Activated CD8-positive, alpha-beta memory T cell treated with anti-CD3 and anti-CD28 coated beads, Interleukin-2, amount 50 U/mL, for 24 hours (primary cell): ENCODE results near the gene QRICH2.
"Not testable (repeated sequence)": the region's sequence is repeated elsewhere in the genome, so short reads cannot be mapped to it uniquely, and the experiment has no call there.

Source experiments
- DNase-seq: peaks from one replicate; pipeline ENCODE4 v3.0.0-alpha.2; 2020; ENCODE audit errors: extremely low read depth

The QRICH2 gene

DNA sequence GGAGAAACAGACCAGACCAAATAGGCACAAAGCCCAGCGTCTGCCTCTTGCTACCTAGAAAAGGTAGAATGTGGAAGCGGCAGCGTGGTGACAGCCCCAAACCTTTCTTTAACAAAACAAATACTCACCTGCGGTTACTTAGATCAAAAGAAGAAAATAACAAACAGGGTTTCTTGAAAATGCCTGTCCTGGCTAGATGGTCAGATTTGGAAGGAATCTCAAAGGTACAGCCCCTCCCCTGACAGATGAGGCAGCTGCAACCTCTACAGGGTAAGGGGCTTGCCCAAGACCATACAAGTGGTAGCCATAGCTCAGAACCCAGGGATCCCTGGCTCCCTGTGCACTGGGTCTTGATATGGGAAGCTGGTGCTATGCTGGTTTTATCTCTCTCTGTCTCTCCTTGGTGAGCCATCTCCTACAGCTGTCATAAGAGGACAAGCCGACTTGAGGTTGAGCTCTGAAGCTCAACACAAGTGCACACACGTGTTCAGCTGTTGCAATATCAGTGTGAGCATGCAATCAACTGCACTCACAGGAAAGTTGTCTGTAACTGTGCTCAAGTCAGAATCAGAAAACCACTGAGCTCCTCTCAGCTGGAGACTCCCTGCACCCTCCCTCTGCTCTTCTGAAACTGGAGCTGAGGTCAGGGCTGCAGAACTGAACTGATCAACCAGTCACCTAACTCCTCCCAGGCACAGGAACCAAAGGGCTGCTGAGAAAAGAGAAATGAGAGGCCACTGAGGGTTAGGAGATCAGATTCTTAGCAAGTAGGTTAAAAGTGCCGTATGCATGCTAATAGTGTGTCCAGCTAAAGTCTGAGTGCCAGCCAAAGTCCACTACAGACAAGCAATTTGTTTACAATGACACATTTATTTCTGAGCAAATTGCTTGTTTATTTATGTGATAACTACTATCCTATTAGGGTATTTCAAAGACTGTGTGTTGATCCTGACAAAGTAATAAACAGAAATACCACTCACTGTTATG lies 61.7 kb downstream of the QRICH2 start:
- DNase-seq, result no peak

DNA sequence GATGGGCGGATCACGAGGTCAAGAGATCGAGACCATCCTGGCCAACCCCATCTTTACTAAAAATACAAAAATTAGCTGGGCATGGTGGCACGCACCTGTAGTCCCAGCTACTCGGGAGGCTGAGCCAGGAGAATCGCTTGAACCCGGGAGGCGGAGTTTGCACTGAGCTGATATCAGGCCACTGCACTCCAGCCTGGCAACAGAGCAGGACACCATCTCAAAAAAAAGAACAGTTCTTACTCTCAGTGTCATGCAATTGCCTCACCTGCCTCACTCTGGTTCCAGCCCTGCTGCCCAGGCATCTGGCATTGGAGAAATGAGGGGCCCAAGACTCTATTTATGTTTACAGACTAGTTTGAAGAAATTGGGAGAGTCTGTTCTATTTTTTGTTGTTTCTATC lies 63.4 kb downstream of the QRICH2 start:
- not testable (repeated sequence) for DNase-seq

DNA sequence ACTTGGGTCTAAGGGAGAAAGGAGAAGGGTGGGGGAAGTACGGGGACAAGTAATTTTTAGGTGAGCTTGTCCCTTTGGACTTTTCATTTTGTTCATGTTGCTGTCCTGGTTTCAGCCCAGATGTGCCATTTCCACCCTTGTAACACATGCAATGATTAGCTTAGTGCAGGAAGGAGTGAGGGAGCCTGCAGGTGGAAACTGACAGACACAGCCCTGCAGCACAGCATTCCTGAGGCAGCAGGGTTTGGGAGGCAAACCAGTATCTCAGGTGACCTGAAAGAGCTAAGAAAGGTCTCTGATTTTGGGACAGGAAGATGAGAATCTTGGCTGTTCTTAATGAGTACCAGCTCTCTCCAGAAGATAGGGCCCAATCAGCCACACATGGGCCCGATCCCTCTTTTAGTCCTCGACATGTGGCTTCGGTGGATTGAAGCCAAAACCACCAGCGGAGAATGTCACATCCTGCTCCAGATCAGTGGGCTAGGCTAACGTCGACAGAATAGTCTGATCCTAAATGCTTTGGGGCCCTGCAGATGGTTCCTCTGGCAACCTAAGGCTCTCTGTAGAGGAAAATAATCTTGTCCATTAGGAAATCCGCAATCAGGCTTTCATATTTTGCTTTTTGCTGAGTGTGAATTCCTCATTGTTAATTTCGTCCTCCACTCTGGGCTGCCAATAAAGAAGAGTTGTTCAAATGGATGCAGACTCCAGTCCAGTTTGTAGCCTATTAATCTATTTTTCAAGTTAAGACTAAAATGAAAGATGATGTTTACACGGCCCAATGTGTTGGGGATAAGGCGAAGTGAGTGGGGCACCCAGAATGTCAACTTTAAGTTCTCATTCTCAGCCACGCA lies 64.0 kb downstream of the QRICH2 start:
- DNase-seq, result no peak

DNA sequence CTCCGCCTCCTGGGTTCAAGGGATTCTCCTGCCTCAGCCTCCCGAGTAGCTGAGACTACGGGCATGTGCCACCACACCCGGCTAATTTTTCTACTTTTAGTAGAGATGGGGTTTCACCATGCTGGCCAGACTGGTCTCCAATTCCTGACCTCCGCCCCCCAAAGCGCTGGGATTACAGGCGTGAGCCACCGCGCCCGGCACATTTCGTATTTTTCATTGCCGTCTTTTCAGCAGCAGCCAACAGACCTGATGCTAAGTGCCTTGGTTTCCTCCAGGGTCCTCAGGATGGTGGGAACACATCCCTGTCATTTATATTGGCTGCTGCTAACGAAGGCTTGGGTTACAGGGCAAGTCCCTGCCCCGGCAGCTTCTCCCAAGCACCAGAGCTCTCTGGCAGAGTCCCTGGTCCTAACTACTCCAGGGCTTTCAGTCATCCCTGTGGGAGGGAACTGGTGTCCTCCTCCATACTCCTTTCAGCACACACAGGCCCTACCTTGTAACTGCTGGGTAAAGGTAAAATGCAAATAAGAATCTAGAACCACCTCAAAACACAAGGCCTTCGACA lies 66.3 kb downstream of the QRICH2 start:
- DNase-seq, result no peak

DNA sequence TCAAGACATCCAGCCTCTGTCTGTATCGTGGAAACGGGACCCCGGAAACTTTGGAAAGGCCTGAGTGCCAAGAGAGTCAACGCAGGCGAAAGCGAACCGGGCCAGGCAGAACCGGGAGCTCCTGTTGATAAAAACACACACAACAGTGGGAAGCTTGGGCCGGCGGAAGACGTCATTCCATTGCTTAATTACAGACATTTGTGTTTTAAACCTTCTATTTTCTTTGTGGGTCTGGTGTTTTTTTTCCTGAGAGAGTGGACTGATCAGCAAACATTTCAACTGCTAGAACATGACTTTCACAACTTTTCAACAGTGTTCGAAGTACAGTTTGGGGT lies 66.9 kb downstream of the QRICH2 start:
- no peak for DNase-seq

DNA sequence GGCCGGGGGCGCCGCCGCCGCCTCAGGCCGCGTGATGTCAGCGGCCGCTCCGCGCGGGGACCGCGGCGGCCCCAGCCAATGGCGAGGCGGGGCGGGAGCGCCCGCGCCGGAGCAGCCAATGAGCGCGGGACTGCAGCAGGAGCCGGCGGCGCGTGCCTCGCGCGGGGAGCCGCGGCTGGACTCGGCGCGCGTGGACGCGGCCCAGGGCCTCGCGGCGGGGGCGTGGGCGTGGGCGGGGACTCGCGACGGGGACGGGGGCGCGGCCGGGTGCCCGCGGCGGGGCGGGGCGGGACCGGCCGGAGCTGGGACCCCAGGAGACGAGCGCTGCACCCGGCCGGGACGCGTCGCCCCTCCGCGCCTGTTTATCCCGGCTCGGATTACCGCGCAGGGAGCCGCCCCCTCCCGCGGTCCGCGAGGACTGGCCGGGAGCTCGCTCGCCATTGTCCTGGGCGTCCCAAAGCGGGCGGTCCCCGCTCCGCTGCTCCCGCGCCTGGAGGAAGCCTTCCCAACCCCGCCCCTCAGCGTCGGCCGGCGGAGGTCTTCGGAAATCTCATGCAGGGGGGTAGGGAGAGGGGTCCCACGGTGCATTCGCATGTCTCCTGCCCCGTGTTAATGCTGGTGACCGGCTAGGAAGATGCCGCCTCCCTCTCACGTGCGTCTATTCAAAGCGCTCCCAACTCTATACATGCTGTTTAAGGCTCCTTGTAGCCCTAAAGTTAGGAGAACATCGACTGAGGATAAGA lies 67.4 kb downstream of the QRICH2 start, which contains the start of gene RNF157:
Gene RNF157 (minus strand): TSS at position 33 of the 743 bp plus-strand sequence. CDS start 253 bp downstream, outside the sequence.
- no peak for DNase-seq

DNA sequence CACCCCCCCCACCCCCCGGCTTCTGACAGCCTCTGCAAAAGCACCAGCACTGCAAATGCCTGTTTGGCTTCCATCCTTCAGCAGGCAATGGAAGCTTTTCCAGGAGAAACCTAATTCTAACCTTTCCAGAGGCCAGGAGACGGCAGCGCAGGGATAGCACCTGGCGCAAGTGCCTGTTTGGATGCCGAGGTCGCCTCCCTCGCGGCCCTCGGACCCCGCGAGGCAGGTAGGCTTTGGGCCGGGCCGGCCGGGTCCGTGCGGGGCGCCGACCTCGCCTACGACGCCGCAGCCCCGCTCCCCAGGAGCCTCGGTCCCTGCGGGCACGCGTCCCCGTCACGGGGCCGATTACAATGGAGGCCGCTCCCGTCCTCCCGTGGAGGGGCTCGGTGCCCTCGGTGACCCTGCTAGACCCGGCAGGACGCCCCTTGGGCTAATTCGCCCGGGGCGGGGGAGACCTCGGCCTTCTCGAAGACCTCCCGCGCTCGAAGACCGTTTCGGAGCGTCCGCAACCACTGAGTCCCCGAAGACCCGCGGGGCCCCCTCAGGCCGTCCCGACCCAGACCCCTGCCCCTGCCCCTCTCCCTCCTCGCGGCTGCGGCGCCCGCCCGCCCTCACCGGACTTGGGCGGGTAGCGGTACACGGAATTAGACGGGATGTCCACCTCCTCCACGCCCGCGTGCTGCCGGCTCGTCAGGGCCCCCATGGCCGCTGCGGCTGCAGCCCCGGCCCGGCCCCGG lies 68.4 kb downstream of the QRICH2 start:
- DNase-seq, result no peak

DNA sequence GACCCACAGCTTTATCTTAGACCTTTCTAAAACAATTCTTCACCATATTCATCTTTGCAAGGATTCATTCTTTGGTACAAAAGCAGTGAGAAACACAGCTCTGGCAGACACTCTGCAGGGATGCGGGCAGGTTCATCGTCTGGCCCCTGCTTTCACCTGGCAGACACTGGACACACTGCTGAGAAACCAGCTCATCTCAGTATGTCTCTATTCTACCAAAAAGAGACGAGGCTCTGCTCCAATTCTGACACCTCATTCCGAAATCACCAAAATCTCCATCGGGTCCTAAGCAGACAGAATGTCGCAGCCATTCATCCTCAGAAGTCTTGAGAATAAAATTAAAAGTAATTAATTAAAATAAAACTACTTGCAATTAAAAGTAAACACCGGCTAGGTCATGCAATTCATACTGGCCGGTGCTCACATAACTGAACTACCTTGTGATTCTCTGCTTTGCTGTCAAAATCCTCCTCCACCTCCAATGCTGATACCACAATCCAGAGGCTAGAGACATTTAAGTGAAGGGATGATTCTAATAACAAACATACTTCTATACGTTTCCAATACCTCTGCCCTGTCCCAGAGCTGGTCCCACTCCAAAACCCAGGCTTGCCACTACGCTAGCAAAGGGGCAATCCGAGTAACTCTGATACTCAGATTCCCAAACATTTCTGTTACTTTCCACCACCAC lies 69.1 kb downstream of the QRICH2 start:
- no peak for DNase-seq

DNA sequence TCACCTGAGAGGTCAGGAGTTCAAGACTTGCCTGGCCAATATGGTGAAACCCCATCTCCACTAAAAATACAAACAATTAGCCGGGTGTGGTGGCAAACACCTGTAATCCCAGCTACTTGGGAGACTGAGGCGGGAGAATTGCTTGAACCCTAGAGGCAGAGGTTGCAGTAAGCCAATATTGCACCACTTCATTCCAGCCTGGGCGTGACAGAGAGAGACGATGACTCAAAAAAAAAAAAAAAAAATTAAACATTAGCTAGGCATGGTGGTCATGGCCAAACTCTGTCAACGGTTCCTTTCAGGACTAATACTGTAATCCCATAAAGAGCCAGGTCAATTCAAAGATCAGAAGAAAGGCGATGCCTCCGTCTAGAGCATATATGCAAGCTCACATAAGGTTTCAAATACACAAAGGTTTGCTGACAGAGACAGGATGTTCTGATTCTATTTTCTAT lies 70.2 kb downstream of the QRICH2 start:
- no peak for DNase-seq

DNA sequence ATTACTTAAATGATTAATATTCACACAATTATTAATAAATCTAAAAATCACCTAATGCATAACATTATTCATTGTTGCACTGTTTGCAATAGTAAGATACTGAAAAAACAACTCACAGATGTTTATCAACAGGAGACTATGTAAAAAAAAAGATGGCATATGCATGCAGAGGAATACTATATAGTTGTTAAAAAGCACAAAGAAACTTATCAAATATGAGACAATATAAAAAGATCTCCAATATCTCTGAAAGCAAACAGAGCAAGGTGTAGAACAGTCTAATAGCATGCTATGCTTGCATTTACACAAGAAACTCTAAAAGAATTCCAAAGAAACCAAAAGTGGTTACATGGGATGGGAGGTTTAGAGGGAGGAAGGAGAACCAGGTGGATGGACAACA lies 71.5 kb downstream of the QRICH2 start:
- DNase-seq, result no peak

DNA sequence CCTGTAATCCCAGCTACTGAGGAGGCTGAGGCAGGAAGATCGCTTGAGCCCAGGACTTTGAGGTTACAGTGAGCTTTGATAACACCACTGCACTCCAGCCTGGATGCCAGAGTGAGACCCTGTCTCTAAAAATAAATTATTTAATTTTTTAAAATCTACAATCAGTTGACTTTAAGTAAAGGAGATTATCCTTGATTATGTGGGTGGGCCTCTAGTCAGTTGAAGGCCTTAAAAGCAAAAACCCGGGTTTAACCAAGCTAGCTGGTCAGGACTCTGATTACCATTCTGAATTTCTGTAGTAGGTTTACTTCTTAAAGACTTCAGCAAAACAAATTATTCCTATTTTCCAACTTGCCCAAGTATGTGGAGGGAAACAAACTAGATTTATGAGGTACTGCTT lies 72.2 kb downstream of the QRICH2 start:
- DNase-seq, result no peak

DNA sequence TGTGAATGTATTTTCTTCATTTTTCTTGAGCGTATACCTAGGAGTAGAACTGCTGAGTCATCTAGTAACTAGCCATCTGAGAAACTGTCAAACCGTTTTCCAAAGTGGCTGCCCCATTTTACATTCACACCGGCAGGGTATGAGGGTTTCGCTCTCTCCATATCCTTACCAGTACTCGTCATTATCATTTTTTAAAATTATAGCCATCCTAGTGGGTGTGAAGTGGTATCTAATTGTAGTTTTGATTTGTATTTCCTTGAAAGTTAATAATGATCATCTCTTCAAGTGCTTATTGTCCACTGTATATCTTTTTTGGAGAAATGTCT lies 73.8 kb downstream of the QRICH2 start:
- no peak for DNase-seq

DNA sequence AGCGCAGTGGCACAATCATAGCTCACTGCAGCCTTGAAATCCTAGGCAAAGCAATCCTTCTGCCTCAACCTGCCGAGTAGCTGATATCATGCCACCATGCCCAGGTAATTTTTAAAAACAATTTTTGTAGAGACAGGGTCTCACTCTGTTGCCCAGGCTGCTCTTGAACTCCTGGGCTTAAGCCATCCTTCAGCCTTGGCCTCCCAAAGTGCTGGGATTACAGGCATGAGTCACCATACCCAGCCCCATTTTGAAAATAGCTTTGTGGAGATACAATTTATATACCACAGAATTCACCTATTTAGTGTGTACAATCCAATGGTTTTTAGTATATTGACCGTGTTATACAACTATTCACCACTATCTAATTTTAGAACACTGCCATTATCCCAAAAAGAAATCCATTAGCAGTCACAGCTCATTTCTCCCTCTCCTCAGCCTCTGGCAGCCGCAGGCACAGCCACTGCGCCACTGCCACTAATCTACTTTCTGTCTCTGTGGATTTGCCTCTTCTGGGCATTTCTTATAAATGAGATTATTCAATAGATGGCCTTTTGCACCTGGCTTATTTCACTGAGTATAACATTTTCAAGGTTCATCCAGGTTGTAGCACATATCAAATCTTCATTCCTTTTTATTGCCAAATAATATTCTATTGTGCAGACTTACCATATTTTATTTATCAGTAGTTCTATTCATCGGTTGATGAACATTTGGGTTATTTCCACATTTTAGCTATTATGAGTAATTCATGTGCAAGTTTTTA lies 74.3 kb downstream of the QRICH2 start:
- DNase-seq, result no peak

DNA sequence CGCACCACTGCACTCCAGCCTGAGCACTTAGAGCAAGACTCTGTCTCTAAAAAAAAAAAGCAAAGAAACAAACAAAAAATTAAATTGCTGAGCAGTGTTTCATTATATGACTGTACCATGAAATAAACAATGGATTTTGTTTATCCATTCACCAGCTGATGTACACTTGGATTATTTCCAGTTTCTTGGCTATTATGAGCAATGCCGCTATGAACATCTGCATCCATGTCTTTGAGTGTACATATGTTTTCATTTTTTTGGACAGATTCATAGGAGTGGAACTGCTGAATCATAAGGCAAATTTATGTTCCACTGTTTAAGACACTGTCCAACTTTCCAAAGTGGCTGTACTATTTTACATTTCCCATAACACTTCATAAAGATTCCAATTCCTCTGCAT lies 75.7 kb downstream of the QRICH2 start:
- no peak for DNase-seq

DNA sequence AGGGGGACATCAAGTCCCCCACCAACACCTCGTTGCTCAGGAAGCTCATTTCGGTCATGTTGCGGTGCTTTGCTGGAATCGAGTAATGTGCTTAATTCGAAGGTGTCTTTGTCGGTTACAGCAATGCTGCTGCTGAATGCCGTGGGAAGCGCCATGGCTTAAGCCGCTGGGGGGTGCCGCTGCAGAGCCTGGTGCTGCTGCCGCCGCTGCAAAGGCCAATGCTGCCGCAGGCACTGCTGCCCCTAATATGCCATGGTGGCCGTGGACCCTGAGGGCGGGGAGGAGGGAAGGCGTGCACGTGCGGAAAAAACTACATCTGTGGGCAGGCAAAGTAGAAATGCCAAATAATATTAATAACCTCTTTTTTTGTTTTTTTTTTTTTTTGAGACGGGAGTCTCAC lies 81.3 kb downstream of the QRICH2 start:
- not testable (repeated sequence) for DNase-seq

DNA sequence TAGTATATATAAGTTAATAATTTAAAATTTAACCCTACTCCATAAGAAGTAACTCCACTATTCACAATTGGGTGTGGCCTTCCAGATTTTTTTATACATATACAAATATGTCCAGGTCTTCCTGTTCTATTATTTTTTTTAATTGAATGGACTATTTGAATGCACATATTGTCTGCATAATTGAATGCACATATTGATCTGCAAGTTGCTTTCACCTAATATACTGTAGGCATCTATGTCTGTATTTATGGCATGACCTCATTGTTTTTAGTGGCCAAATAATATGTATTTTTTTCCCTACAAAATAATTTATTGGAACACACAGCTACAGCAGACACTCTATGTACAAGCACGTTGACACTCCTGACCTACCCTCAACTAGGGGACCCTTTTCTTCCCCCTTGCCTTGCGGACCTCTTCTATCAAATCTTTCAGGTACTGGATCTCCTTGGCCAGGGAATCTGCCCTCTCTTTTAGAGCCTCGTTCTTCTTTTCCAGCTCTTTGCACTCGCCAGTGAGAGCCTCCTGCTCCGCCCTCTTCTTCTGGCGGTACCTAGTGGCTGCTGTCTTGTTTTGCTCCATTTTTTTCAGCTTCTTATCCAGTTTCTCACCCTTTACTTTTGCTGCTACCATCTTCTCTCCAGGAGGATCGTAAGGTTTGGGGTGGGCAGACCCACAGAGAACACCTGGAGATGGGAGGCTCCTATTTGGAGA lies 82.5 kb downstream of the QRICH2 start:
- DNase-seq, result not testable (repeated sequence)
